Fibroblast of the aortic adventitia (primary cell): Measurements from ENCODE around the gene LALBA. TPM values are rescaled to one million over a fixed set of nuclear protein-coding genes. Genes with fewer than 3 reads are reported as not detected.
"Not testable (repeated sequence)": the region's sequence is repeated elsewhere in the genome, so short reads cannot be mapped to it uniquely, and the experiment has no call there.

Experiments used
- DNase-seq: peaks from one replicate; pipeline ENCODE4 v3.0.0-alpha.2; 2010; ENCODE audit warnings: low read depth
- H3K4me3 ChIP-seq: 2 replicates; pipeline ENCODE4 v1.5.1; 2011; ENCODE audit warnings: low read depth, mild to moderate bottlenecking, control low read depth, low read length, moderate library complexity
- total RNA-seq: library from RNA; depleted of rRNA; stranded (reverse); fragments of >200 nt; gene quantifications from 2 replicates; pipeline ENCODE4 v1.2.3, GENCODE V29; 2012; ENCODE audit warnings: low replicate concordance
- TF ChIP-seq, protein P1 (sequence below): IDR thresholded peaks from 2 replicates; pipeline ENCODE4 v1.5.1; 2011; ENCODE audit warnings: mild to moderate bottlenecking, low read length, control low read depth, inconsistent platforms; ENCODE audit not compliant: insufficient read depth

Gene LALBA
- total RNA-seq, 1 donor, result not detected

DNA sequence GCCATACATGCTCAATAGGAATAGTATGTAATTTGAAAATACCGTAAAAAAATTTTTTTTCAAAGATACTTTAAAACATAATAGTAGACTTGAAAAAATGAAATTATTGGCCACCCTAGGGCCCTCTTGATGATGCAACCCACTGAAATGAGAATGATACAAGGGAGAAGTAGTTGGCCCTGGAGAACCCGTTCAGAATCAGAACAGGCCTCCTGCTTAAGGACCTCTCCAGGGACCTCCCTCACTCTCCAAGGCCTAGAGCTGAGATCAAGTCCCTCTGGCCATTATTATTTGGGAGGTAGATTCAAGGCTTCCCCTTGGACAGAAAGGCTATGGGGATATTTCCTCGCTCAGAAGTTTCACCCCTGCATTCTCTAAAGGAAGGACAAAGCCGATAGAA, 11.9 kb downstream of the LALBA start:
- no peak for DNase-seq
- H3K4me3 ChIP-seq, result no peak overlapping the region
- TF ChIP-seq, protein P1, sequence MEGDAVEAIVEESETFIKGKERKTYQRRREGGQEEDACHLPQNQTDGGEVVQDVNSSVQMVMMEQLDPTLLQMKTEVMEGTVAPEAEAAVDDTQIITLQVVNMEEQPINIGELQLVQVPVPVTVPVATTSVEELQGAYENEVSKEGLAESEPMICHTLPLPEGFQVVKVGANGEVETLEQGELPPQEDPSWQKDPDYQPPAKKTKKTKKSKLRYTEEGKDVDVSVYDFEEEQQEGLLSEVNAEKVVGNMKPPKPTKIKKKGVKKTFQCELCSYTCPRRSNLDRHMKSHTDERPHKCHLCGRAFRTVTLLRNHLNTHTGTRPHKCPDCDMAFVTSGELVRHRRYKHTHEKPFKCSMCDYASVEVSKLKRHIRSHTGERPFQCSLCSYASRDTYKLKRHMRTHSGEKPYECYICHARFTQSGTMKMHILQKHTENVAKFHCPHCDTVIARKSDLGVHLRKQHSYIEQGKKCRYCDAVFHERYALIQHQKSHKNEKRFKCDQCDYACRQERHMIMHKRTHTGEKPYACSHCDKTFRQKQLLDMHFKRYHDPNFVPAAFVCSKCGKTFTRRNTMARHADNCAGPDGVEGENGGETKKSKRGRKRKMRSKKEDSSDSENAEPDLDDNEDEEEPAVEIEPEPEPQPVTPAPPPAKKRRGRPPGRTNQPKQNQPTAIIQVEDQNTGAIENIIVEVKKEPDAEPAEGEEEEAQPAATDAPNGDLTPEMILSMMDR, result no peak

DNA sequence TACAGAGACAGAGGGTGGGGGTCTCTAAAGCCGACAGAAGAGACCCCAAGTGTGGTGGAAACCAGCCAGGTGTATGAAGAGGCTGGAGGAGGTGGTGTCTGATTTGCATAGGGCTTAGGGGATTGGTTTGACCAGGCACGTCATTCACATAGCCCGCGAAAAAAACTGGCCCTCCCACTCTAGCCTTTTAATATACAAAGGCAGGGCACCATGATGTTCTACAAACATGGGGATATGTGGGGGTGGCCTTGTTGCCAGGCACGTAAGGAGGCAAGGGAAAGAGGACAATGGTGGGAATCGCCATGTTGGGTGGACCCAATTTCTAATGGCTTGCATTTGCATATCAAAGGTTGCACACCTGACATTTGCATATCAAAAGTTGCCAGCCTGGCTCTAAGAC, 13.2 kb downstream of the LALBA start:
- DNase-seq, result no peak
- TF ChIP-seq, protein P1, result no peak
- no peak overlapping the region for H3K4me3 ChIP-seq

DNA sequence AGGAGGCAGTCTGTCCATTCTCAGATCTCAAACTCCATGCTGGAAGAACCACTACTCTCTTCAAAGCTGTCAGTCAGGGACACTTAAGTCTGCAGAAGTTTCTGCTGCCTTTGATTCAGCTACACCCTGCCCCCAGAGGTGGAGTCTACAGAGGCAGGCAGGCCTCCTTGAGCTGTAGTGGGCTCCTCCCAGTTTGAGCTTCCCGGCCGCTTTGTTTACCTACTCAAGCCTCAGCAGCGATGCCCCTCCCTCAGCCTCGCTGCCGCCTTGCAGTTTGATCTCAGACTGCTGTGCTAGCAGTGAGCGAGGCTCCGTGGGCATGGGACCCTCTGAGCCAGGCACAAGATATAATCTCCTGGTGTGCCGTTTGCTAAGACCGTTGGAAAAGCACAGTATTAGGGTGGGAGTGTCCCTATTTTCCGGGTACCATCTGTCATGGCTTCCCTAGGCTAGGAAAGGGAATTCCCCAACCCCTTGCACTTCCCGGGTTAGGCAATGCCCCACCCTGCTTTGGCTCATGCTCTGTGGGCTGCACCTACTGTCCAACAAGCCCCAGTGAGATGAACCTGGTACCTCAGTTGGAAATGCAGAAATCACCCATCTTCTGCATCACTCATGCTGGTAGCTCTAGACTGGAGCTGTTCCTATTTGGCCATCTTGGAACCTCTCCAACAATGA, 16.0 kb downstream of the LALBA start:
- DNase-seq, H3K4me3 ChIP-seq: not testable (repeated sequence)

DNA sequence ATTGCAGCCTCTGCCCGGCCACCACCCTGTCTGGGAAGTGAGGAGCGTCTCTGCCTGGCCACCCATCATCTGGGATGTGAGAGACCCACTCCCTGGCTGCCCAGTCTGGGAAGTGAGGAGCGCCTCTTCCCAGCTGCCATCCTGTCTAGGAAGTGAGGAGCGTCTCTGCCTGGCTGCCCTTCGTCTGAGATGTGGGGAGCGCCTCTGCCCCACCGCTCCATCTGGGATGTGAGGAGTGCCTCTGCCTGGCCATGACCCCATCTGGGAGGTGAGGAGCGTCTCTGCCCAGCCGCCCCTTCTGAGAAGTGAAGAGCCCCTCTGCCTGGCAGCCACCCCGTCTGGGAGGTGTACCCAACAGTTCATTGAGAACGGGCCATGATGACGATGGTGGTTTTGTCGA, 18.2 kb downstream of the LALBA start:
- DNase-seq, H3K4me3 ChIP-seq: not testable (repeated sequence)

DNA sequence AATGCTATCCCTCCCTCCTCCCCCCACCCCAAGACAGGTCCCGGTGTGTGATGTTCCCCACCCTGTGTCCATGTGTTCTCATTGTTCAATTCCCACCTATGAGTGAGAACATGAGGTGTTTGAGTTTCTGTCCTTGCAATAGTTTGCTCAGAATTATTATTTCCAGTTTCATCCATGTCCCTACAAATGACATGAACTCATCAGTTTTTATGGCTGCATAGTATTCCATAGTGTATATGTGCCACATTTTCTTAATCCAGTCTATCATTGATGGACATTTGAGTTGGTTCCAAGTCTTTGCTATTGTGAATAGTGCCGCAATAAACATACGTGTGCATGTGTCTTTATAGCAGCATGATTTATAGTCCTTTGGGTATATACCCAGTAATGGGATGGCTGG, 22.8 kb downstream of the LALBA start:
- not testable (repeated sequence) for DNase-seq, H3K4me3 ChIP-seq

DNA sequence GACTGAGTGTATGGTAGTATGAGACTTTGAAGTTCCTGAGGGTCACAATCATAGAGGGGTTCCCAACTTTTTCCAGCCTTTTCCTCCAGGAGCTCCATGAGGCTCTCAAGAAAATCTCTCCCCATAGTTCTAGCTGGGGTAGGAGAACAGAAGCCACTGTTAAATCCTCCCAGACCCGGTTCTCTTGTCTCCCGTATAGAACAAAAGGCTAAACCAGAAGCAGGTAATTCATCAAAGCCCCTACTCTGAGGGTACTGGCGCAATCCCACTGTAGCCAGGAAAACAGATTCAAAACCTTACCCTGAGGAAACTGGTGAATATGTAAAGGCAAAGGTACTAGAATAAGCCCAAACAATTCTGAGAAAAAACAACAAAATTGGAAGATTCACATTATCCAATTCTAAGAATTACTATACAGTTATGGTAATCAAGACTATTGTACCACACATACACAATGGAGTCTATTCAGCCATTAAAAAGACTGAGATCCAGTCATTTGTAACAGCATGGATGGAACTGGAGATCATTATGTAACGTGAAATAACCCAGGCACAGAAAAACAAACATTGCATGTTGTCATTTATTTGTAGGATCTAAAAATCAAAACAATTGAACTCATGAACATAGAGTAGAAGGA, 23.9 kb downstream of the LALBA start:
- TF ChIP-seq, protein P1, result no peak
- H3K4me3 ChIP-seq, result no peak overlapping the region
- no peak for DNase-seq

DNA sequence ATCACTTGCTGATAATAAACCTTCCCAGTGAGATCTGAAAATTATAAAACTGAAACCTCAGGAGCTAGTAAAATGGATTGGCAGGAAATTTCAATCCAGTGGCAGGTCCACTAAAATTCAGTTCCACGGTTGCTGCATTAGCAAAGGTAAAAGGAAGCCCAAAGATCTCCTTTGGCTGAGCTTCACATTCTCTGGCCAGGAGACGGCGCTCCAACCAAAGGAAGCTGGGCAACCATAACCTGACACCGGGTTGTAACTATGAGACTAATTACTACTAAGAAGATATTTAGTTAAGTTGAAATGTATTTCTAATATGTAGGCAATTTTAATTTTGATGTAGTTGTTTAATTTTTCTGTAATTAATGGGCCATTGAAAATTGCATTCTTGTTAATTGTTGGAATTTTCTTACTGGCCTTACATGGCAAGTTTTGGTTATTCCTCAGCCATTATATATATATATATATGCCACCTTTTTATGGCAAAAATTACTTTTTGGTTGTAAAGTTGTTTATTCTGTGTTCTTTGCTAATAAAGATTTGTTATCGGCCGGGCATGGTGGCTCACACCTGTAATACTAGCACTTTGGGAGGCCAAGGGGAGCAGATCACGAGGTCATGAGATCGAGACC, 27.4 kb downstream of the LALBA start:
- peak; percentile 27 for DNase-seq
- H3K4me3 ChIP-seq, result no peak overlapping the region
- TF ChIP-seq, protein P1, result peak; percentile 71

DNA sequence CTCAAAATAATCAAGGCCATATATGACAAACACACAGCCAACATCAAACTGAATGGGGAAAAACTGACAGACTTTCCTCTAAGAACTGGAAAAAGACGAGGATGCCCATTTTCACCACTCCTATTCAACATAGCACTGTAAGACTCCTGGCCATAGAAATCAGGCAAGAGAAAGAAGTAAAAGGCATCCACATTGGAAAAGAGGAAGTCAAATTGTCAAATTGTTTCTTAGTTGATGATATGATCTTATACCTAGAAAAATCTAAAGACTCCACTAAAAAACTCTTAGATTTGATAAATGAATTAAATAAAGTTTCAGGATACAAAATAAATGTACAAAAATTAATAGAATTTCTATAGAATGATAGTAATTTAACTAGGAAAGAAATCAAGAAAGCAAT, 33.2 kb downstream of the LALBA start:
- no peak overlapping the region for H3K4me3 ChIP-seq
- TF ChIP-seq, protein P1, result no peak

More for the DNA sequence above, 33.2 kb downstream of the LALBA start:
- DNase-seq, result no peak
